K562 (cell line): Measurements from ENCODE around the gene ZNF33A. TPM values are rescaled to one million over a fixed set of nuclear protein-coding genes. Genes with fewer than 3 reads are reported as not detected.

Experiments used
- ATAC-seq: fragments of 200-7000 bp; cut with Tn5 transposase; 3 replicates; pipeline ENCODE4 v1.9.1; 2020; ENCODE audit warnings: moderate library complexity
- BruUV-seq: library from RNA; stranded (reverse); fragments of 400-500 nt; replicated peaks from 2 replicates; lab custom pipeline; 2021; lab: Mats Ljungman, UMichigan
- CTCF ChIA-PET: fragments of 300-600 bp; formaldehyde crosslinking; extraction: SDS; loops from one replicate; lab custom pipeline; 2021; ENCODE audit warnings: low intra/inter-chr PET ratio; lab: Yijun Ruan, JAX
- POLR2A ChIA-PET: fragments of 300-600, 350-650 bp; sonication (Branson Sonifier 250); formaldehyde crosslinking; extraction: SDS; loops from one replicate; lab custom pipeline; 2021; ENCODE audit warnings: antibody characterized with exemption, inconsistent platforms; lab: Yijun Ruan, JAX
- DNase-seq, 4 experiments: peaks; one replicate each; pipeline versions ENCODE4 v3.0.0 to v3.0.0-alpha.2; 2011 to 2018; ENCODE audit warnings: low spot score in 3 of 4, mixed read lengths in 3 of 4; ENCODE audit errors: extremely low read depth in 1 of 4
- FAIRE-seq: peaks from 2 replicates; lab custom pipeline; 2011; peaks lifted over from hg19 to GRCh38; lab: Jason Lieb, UNC
- H2AFZ ChIP-seq: 2 replicates; pipeline ENCODE4 v1.6.0; 2011; ENCODE audit warnings: low read depth, low read length, control low read depth, inconsistent platforms
- H3K27ac ChIP-seq: fragments of 200-600 bp; 3 replicates; pipeline ENCODE4 v1.8.0; 2011; ENCODE audit warnings: low read depth, mild to moderate bottlenecking, control low read depth, inconsistent platforms, low read length, moderate library complexity, mixed read lengths; ENCODE audit errors: extremely low read depth
- H3K27me3 ChIP-seq, 2 experiments: fragments of 300-600 bp in 1 of 2; 2 replicates in 1 of 2; 3 replicates in 1 of 2; pipeline versions ENCODE4 v1.6.0 to v1.8.0; 2011; ENCODE audit warnings: inconsistent platforms in 2 of 2, low read length in 2 of 2, mild to moderate bottlenecking in 1 of 2, mixed read lengths in 1 of 2, moderate library complexity in 1 of 2; ENCODE audit not compliant: control insufficient read depth in 2 of 2, insufficient read depth in 2 of 2
- H3K36me3 ChIP-seq: fragments of 300-600 bp; 3 replicates; pipeline ENCODE4 v1.8.0; 2011; ENCODE audit warnings: mild to moderate bottlenecking, low read length, inconsistent platforms; ENCODE audit not compliant: control insufficient read depth, insufficient read depth
- H3K4me1 ChIP-seq, 2 experiments: fragments of 200-600 bp in 1 of 2; replicated peaks in 1 of 2; 2 replicates in 1 of 2; 3 replicates in 1 of 2; pipeline versions ENCODE4 v1.5.1 to v1.8.0; 2011; ENCODE audit warnings: inconsistent platforms in 2 of 2, low read length in 2 of 2, mild to moderate bottlenecking in 1 of 2, mixed read lengths in 1 of 2, moderate library complexity in 1 of 2; ENCODE audit not compliant: control insufficient read depth in 2 of 2, insufficient read depth in 2 of 2
- H3K4me2 ChIP-seq: 2 replicates; pipeline ENCODE4 v1.6.1; 2011; ENCODE audit warnings: low read length, control low read depth, inconsistent platforms, mixed read lengths; ENCODE audit not compliant: insufficient read depth
- H3K4me3 ChIP-seq: fragments of 200-600 bp; sonication (generic), shearing (Covaris generic); 2 replicates; pipeline ENCODE4 v1.5.1; 2016; ENCODE audit warnings: control low read depth, inconsistent platforms
- H3K79me2 ChIP-seq: fragments of 200-600 bp; 3 replicates; pipeline ENCODE4 v1.8.0; 2011; ENCODE audit warnings: low read length, inconsistent platforms; ENCODE audit not compliant: control insufficient read depth, insufficient read depth
- H3K9ac ChIP-seq, 2 experiments: 2 replicates each; pipeline versions ENCODE4 v1.6.0 to v1.6.1; 2011; ENCODE audit warnings: low read depth in 2 of 2, low read length in 2 of 2, control low read depth in 1 of 2, inconsistent platforms in 1 of 2, mild to moderate bottlenecking in 1 of 2, mixed read lengths in 1 of 2; ENCODE audit not compliant: insufficient read depth in 1 of 2
- H3K9me1 ChIP-seq: one replicate; pipeline ENCODE4 v1.6.0; 2011; ENCODE audit warnings: inconsistent platforms, mild to moderate bottlenecking, low read length, moderate library complexity; ENCODE audit not compliant: control insufficient read depth, insufficient read depth
- H3K9me3 ChIP-seq: replicated peaks from 2 replicates; pipeline ENCODE4 v1.5.1; 2011; ENCODE audit warnings: low read depth, low read length, inconsistent platforms; ENCODE audit not compliant: control insufficient read depth, insufficient read depth
- H4K20me1 ChIP-seq: replicated peaks from 2 replicates; pipeline ENCODE4 v1.6.1; 2011; ENCODE audit warnings: low read length, inconsistent platforms, mixed read lengths; ENCODE audit not compliant: control insufficient read depth, insufficient read depth
- ATF1 ChIP-seq, 2 experiments: fragments of 450-650 bp in 1 of 2; IDR thresholded peaks; 2 replicates each; pipeline ENCODE4 v1.6.1; 2016; ENCODE audit warnings: missing compliant biosample characterization in 1 of 2, missing genetic modification characterization in 1 of 2
- FOXM1 ChIP-seq, 2 experiments: fragments of 450-650 bp in 1 of 2; sonication (generic) in 1 of 2; formaldehyde crosslinking in 1 of 2; IDR thresholded peaks; 2 replicates each; pipeline versions ENCODE4 v1.6.1 to v1.9.0; 2017 to 2022; ENCODE audit warnings: low read depth in 2 of 2, mild to moderate bottlenecking in 2 of 2, missing genetic modification reagents in 1 of 2, moderate library complexity in 1 of 2
- SPI1 ChIP-seq: IDR thresholded peaks from 2 replicates; pipeline ENCODE4 v1.6.1; 2011; ENCODE audit warnings: low read depth, low read length, control low read depth, borderline replicate concordance
- ZNF408 ChIP-seq: fragments of 250-450 bp; sonication (Bioruptor Pico); IDR thresholded peaks from 2 replicates; pipeline ENCODE4 v1.4.0; 2020; ENCODE audit warnings: low read depth, mild to moderate bottlenecking, moderate library complexity
- WGBS: fragments of 100-300 bp; shearing (Covaris generic); methylation state at CpG from one replicate; pipeline ENCODE4 v1.1.6; 2016; ENCODE audit warnings: low coverage, mixed read lengths; ENCODE audit not compliant: insufficient coverage; ENCODE audit errors: missing lambda C conversion rate; 5-methylcytosine and 5-hydroxymethylcytosine counted together
- in situ Hi-C: fragments of 300-500 bp; cut with MboI; formaldehyde crosslinking; loops from 4 replicates; pipeline ENCODE4 v1.15.0; 2018; ENCODE audit warnings: inconsistent platforms, mixed read lengths
- intact Hi-C: fragments of 100-400 bp; cut with micrococcal nuclease; formaldehyde crosslinking; loops from 2 replicates; pipeline ENCODE4 v1.14.2; 2022
- polyA plus RNA-seq, 8 experiments: library from polyadenylated mRNA; depleted of rRNA in 4 of 8; stranded (reverse) in 5 of 8; unstranded in 3 of 8; fragments of >200 nt; fragmentation: Nextera tagmentation in 2 of 8; fragmentation: Illumina TruSeq in 1 of 8; extraction: Ambion mirVana in 2 of 8; extraction: Trizol in 1 of 8; gene quantifications; 2 replicates each; pipeline versions ENCODE4 v1.2.1 to v1.2.3, GENCODE V29; 2011 to 2014; ENCODE audit warnings: inconsistent platforms in 1 of 8, missing spikeins in 1 of 8
- total RNA-seq, 7 experiments: library from RNA; depleted of rRNA in 6 of 7; stranded (reverse); fragments of >200 nt in 6 of 7; fragmentation: Illumina TruSeq in 2 of 7; extraction: Trizol in 2 of 7; gene quantifications; 2 replicates each; pipeline versions ENCODE4 v1.2.1 to v1.2.3, GENCODE V29; 2011 to 2021; ENCODE audit warnings: low replicate concordance in 1 of 7
- TF ChIP-seq, protein P1 (sequence below): fragments of 150-350 bp; conservative IDR thresholded peaks from 2 replicates; pipeline ENCODE4 v1.6.1; 2014; ENCODE audit warnings: low read length
- TF ChIP-seq, protein P2 (sequence below): fragments of 250-450 bp; sonication (Bioruptor Pico); IDR thresholded peaks from 2 replicates; pipeline ENCODE4 v1.8.0; 2022; ENCODE audit warnings: inconsistent platforms
- TF ChIP-seq, protein P3 (sequence below): fragments of 450-650 bp; IDR thresholded peaks from 2 replicates; pipeline ENCODE4 v1.6.1; 2016; ENCODE audit warnings: mild to moderate bottlenecking
- TF ChIP-seq, protein P4 (sequence below): sonication (generic); formaldehyde crosslinking; IDR thresholded peaks from 2 replicates; pipeline ENCODE4 v1.8.1; 2023; ENCODE audit warnings: mild to moderate bottlenecking, missing genetic modification reagents
- TF ChIP-seq, protein P5 (sequence below): IDR thresholded peaks from 2 replicates; pipeline ENCODE4 v1.6.1; 2016; ENCODE audit warnings: missing genetic modification characterization, missing compliant biosample characterization

The ZNF33A gene
- total and polyA plus RNA-seq, 9 of the 15 experiments (the other 6 are each of a cell fraction or from before 2014, with no cell fraction given), result 8.1 to 27.5 (median 16.4) TPM

DNA sequence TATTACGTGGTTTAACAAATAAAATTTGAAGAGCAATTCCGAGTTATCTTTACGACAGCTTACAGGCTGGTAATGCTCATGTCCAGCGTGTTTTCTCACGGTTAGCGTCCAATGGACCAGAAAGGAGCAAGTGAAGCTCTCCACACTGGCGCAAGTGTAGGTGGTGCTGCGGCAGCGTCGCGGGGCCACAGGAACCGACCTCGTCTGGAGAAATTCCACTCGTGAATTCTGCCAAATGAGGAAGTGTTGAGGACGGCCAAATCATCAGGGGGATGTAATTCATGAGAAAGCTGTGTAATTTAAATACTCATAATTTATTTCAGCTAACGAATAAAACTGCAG lies 83.3 kb downstream of the ZNF33A start:
- ChIA-PET CTCF (no interaction called here), POLR2A (no interaction called here)
- H3K79me2 ChIP-seq, result peaks cover 15% of the 10 kb centered on the region
- no TSS peak for BruUV-seq
- H4K20me1 ChIP-seq, result no peaks in the 10 kb centered on the region
- no peaks in the 10 kb centered on the region for H3K27me3 ChIP-seq
- H3K9me1 ChIP-seq, result no peaks in the 10 kb centered on the region
- peaks cover 3 to 11% of the 10 kb centered on the region in 2 experiments; a peak in 3 of 5 replicates for H3K4me1 ChIP-seq
- H3K27ac ChIP-seq, result no peak overlapping the region; the same call in 2 of the 3 replicates
- peak overlapping the region; percentile 96 for H2AFZ ChIP-seq
- intact Hi-C loops (loop anchor here (2.0 to 10.0 kb wide), 2 partner anchors 83 to 119 kb away; partner anchors contain the start of genes ZNF25 and ZNF33A), in situ Hi-C loops (no loop called here)
- peak in 1 of 4 experiments; percentile 8 for DNase-seq
- peaks cover 10% of the 10 kb centered on the region for H3K9me3 ChIP-seq
- TF ChIP-seq, protein P1, sequence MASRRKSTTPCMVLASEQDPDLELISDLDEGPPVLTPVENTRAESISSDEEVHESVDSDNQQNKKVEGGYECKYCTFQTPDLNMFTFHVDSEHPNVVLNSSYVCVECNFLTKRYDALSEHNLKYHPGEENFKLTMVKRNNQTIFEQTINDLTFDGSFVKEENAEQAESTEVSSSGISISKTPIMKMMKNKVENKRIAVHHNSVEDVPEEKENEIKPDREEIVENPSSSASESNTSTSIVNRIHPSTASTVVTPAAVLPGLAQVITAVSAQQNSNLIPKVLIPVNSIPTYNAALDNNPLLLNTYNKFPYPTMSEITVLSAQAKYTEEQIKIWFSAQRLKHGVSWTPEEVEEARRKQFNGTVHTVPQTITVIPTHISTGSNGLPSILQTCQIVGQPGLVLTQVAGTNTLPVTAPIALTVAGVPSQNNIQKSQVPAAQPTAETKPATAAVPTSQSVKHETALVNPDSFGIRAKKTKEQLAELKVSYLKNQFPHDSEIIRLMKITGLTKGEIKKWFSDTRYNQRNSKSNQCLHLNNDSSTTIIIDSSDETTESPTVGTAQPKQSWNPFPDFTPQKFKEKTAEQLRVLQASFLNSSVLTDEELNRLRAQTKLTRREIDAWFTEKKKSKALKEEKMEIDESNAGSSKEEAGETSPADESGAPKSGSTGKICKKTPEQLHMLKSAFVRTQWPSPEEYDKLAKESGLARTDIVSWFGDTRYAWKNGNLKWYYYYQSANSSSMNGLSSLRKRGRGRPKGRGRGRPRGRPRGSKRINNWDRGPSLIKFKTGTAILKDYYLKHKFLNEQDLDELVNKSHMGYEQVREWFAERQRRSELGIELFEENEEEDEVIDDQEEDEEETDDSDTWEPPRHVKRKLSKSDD, result 0 out of 2 replicates have a peak, but pooled peaks have one; percentile 20
- TF ChIP-seq ZNF408 (CRISPR knock-in tag), result no peak
- TF ChIP-seq, protein P2, sequence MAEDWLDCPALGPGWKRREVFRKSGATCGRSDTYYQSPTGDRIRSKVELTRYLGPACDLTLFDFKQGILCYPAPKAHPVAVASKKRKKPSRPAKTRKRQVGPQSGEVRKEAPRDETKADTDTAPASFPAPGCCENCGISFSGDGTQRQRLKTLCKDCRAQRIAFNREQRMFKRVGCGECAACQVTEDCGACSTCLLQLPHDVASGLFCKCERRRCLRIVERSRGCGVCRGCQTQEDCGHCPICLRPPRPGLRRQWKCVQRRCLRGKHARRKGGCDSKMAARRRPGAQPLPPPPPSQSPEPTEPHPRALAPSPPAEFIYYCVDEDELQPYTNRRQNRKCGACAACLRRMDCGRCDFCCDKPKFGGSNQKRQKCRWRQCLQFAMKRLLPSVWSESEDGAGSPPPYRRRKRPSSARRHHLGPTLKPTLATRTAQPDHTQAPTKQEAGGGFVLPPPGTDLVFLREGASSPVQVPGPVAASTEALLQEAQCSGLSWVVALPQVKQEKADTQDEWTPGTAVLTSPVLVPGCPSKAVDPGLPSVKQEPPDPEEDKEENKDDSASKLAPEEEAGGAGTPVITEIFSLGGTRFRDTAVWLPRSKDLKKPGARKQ (CRISPR knock-in tag), result peak; percentile 83; the same call in 1 of the 2 replicates
- no peak for TF ChIP-seq ATF1 (CRISPR knock-in tag; IDR thresholded peaks at IDR 0.05)
- TF ChIP-seq ATF1 (tag; IDR thresholded peaks at IDR 0.05), result no peak
- TF ChIP-seq, protein P3, sequence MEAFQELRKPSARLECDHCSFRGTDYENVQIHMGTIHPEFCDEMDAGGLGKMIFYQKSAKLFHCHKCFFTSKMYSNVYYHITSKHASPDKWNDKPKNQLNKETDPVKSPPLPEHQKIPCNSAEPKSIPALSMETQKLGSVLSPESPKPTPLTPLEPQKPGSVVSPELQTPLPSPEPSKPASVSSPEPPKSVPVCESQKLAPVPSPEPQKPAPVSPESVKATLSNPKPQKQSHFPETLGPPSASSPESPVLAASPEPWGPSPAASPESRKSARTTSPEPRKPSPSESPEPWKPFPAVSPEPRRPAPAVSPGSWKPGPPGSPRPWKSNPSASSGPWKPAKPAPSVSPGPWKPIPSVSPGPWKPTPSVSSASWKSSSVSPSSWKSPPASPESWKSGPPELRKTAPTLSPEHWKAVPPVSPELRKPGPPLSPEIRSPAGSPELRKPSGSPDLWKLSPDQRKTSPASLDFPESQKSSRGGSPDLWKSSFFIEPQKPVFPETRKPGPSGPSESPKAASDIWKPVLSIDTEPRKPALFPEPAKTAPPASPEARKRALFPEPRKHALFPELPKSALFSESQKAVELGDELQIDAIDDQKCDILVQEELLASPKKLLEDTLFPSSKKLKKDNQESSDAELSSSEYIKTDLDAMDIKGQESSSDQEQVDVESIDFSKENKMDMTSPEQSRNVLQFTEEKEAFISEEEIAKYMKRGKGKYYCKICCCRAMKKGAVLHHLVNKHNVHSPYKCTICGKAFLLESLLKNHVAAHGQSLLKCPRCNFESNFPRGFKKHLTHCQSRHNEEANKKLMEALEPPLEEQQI, result 0 out of 2 replicates have a peak, but pooled peaks have one; percentile 70
- peak; percentile 34; the same call in 1 of the 2 replicates for TF ChIP-seq FOXM1 (IDR thresholded peaks at IDR 0.05; ENCODE audit: low read depth)
- no peak for TF ChIP-seq FOXM1 (CRISPR knock-in tag; IDR thresholded peaks at IDR 0.05; ENCODE audit: low read depth)
- TF ChIP-seq SPI1, result peak; percentile 44
- TF ChIP-seq, protein P4, sequence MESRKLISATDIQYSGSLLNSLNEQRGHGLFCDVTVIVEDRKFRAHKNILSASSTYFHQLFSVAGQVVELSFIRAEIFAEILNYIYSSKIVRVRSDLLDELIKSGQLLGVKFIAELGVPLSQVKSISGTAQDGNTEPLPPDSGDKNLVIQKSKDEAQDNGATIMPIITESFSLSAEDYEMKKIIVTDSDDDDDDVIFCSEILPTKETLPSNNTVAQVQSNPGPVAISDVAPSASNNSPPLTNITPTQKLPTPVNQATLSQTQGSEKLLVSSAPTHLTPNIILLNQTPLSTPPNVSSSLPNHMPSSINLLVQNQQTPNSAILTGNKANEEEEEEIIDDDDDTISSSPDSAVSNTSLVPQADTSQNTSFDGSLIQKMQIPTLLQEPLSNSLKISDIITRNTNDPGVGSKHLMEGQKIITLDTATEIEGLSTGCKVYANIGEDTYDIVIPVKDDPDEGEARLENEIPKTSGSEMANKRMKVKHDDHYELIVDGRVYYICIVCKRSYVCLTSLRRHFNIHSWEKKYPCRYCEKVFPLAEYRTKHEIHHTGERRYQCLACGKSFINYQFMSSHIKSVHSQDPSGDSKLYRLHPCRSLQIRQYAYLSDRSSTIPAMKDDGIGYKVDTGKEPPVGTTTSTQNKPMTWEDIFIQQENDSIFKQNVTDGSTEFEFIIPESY (CRISPR knock-in tag), result peak; percentile 67
- TF ChIP-seq, protein P5, sequence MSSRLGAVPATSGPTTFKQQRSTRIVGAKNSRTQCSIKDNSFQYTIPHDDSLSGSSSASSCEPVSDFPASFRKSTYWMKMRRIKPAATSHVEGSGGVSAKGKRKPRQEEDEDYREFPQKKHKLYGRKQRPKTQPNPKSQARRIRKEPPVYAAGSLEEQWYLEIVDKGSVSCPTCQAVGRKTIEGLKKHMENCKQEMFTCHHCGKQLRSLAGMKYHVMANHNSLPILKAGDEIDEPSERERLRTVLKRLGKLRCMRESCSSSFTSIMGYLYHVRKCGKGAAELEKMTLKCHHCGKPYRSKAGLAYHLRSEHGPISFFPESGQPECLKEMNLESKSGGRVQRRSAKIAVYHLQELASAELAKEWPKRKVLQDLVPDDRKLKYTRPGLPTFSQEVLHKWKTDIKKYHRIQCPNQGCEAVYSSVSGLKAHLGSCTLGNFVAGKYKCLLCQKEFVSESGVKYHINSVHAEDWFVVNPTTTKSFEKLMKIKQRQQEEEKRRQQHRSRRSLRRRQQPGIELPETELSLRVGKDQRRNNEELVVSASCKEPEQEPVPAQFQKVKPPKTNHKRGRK (tag), result no peak
- no peak for ATAC-seq
- 78% methylated on average over 13 of the region's 16 CpGs for WGBS
- peaks cover 31% of the 10 kb centered on the region for H3K36me3 ChIP-seq
- H3K4me2 ChIP-seq, result peak overlapping the region; percentile 82
- H3K4me3 ChIP-seq, result no peak overlapping the region; the same call in 1 of the 2 replicates
- no peak overlapping the region for H3K9ac ChIP-seq
- no peak for FAIRE-seq
